GM18951 (cell line): ENCODE data around the gene ZC3H14.

ENCODE experiments used
- POLR2A ChIP-seq: IDR thresholded peaks from 4 replicates; pipeline ENCODE4 v1.6.1; 2011; ENCODE audit warnings: mild to moderate bottlenecking; ENCODE audit not compliant: insufficient read length, insufficient read depth; ENCODE audit errors: extremely low read depth
- in situ Hi-C: fragments of 300-500 bp; cut with MboI; formaldehyde crosslinking; loops from one replicate; pipeline ENCODE4 v1.12.0; 2022; ENCODE audit warnings: low sequenced_read_pairs, mixed read lengths, inconsistent platforms; ENCODE audit not compliant: unreplicated experiment

Gene ZC3H14

GRCh38 chr14:88542857-88543795 lies 19.7 kb upstream of the ZC3H14 start:
- in situ Hi-C loops, result no loop called here
- no peak for TF ChIP-seq POLR2A

- in situ Hi-C loops, result no loop called here
- no peak for TF ChIP-seq POLR2A
These were observed 17.6 kb upstream of the ZC3H14 start for GRCh38 chr14:88545256-88545655.

GRCh38 chr14:88546621-88547385 lies 16.0 kb upstream of the ZC3H14 start:
- in situ Hi-C loops, result no loop called here
- TF ChIP-seq POLR2A, result no peak

GRCh38 chr14:88547386-88547780 lies 15.5 kb upstream of the ZC3H14 start:
- no peak for TF ChIP-seq POLR2A
- in situ Hi-C loops, result no loop called here

GRCh38 chr14:88550078-88550477 lies 12.8 kb upstream of the ZC3H14 start:
- in situ Hi-C loops, result no loop called here
- TF ChIP-seq POLR2A, result no peak

GRCh38 chr14:88551094-88551870 lies 11.6 kb upstream of the ZC3H14 start:
- in situ Hi-C loops, result no loop called here
- TF ChIP-seq POLR2A, result peak; percentile 31

- in situ Hi-C loops, result no loop called here
- no peak for TF ChIP-seq POLR2A
These were observed 10.8 kb upstream of the ZC3H14 start for GRCh38 chr14:88551980-88552431.

- in situ Hi-C loops, result no loop called here
- TF ChIP-seq POLR2A, result no peak
These were observed 10.0 kb upstream of the ZC3H14 start for GRCh38 chr14:88552876-88553275.

- TF ChIP-seq POLR2A, result no peak
- in situ Hi-C loops, result no loop called here
These were observed 8.9 kb upstream of the ZC3H14 start for GRCh38 chr14:88553886-88554456.

GRCh38 chr14:88554457-88555286 lies 8.2 kb upstream of the ZC3H14 start, which contains the start of gene PTPN21:
Gene PTPN21 (minus strand): TSS chr14:88555007. CDS start chr14:88550417, 4,590 bp downstream.
- in situ Hi-C loops, result no loop called here
- no peak for TF ChIP-seq POLR2A

- in situ Hi-C loops, result no loop called here
- no peak for TF ChIP-seq POLR2A
These were observed 6.3 kb upstream of the ZC3H14 start for GRCh38 chr14:88556581-88556980.

- TF ChIP-seq POLR2A, result no peak
- in situ Hi-C loops, result no loop called here
These were observed 3.0 kb upstream of the ZC3H14 start for GRCh38 chr14:88559852-88560251.
